Activated T-helper 9 cell treated with anti-CD3 and anti-CD28 coated beads, Interleukin-2, amount 50 U/mL, for 16 hours (primary cell): ENCODE data around the gene ASB7.

Experiments
- DNase-seq: peaks from one replicate; pipeline ENCODE4 v3.0.0-alpha.2; 2020; ENCODE audit warnings: low read depth

ASB7 gene

GRCh38 chr15:100597862-100598261, 4.5 kb upstream of the ASB7 start:
- no peak for DNase-seq

GRCh38 chr15:100598655-100599054, 3.7 kb upstream of the ASB7 start:
- no peak for DNase-seq

DNA sequence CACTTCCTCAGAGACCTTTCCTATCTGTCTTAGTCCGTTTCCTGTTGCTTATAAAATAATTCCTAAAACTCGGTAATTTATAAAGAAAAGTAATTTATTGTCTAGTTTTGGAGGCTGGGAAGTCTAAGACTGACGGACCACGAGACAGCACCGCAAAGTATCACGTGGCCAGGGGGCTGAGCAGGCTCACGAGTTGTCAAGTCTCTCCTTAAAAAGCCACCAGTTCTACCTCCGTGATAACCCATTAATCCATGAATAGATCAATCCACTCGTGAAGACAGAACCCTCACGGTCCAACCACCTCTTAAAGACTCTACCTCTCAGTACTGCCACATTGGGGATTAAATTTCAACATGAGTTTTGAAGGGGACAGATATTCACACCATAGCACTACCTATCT, 1.2 kb upstream of the ASB7 start:
- DNase-seq = peak; percentile 16

GRCh38 chr15:100601617-100602063, 749 bp upstream of the ASB7 start:
- DNase-seq = no peak

GRCh38 chr15:100602823-100603393, 519 bp downstream of the ASB7 start:
- peak; percentile 16 for DNase-seq

GRCh38 chr15:100612539-100612938, 10.2 kb downstream of the ASB7 start:
- DNase-seq = no peak

GRCh38 chr15:100613208-100613607, 10.8 kb downstream of the ASB7 start:
- DNase-seq = no peak

DNA sequence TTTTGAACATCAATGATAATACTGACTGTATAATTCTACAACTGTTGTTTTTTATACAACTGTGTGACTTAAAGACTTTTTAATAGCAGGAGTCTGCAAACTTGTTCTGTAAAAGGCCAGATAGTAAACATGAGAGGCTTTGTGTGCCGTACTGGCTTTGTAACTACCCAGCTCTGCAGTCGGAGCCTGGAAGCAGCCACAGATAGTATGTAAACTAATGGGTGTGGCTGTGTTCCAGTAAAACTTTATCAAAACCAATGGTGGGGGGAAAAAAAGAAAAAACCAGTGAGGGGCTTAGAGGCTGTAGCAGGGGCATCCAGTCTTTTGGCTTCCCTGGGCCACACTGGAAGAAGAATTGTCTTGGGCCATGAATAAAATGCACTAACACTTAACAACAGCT, 11.9 kb downstream of the ASB7 start:
- DNase-seq = no peak

DNA sequence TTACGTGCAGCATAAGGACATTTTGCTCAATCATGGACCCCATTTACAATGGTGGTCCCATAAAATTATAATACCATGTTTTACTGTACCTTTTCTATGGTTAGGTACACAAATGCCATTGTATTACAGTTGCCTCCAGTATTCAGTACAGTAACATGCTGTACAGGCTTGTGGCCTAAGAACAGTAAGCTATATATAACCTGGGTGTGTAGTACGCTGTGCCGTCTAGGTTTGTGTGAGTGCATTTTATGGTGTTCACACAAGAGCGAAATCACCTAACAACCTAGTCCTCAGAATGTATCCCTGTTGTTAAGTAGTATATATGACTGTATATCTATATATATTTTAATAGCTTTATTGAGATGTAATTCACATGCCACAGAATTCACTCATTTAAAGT, 12.5 kb downstream of the ASB7 start:
- DNase-seq = no peak

GRCh38 chr15:100615801-100616200, 13.4 kb downstream of the ASB7 start:
- no peak for DNase-seq

DNA sequence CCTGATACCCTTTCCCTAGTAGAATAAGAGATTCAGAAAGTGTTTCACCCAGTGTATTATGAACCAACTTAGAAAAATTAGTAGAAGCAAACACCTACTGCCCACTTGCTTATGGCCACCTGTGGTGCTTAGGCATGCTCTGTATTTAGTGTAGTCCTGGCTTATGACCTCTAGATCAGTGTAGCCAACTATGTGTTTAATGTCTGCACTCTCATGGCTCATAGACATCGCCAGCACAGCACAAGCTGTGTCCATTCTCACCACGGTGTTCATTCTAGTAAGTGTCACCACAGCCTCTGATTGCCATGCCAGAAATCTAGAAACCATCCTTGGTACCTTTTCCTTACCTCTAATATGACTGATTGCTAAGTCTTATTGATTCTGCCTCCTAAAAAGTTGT, 14.3 kb downstream of the ASB7 start:
- DNase-seq = no peak

DNA sequence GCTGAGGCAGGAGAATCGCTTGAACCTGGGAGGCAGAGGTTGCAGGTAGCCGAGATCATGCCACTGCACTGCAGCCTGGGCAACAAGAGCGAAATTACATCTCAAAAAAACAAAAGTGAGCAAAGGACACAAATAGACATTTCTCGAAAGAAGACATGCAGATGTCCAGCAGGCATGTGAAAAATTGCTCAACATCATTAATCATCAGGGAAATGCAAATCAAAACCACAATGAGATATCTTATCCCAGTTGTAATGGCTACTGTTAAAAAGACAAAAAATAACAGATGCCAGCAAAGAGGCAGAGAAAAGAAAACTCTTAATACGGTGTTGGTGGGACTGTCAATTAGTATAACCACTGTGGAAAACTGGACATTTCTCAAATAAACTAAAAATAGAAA, 20.9 kb downstream of the ASB7 start:
- no peak for DNase-seq

GRCh38 chr15:100627789-100628395, 25.5 kb downstream of the ASB7 start:
- DNase-seq = peak; percentile 31

DNA sequence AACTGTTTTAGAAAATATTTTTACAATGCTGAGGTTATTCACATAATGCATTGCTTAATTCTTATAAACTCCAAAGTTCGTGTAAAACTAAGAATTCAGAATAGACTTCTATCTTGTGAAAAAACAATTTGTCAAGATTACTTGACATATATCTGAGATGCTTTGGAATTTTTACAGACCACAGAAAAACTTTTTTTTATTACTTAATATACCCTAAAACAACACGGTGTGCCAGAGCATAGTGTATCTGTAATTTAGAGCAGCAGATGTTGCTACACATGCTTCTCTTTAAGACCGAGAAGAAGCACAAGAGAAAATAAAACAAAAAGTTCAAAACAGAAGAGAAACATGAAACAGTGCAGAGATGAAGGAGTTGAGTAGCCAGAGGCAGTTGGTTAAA, 26.4 kb downstream of the ASB7 start:
- DNase-seq = no peak

DNA sequence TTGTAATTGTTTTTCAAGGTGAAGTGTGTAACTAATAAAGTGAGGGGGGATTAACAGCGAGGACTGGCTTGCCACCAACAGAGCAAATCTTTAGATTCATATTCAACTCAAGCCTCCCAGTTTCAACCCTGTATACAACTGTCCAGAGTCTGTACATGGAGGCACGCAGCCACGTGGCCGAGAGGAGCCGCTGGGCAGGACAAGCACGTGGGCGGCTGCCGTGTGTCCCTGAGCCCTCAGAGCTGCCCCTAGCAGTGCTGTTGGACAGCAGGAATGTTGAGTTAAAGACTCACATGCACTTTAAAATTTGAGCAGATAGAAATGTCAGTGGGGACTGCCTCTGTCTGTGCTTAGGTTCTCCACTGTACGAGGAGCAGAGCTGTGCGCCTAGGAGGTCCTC, 29.4 kb downstream of the ASB7 start:
- no peak for DNase-seq

DNA sequence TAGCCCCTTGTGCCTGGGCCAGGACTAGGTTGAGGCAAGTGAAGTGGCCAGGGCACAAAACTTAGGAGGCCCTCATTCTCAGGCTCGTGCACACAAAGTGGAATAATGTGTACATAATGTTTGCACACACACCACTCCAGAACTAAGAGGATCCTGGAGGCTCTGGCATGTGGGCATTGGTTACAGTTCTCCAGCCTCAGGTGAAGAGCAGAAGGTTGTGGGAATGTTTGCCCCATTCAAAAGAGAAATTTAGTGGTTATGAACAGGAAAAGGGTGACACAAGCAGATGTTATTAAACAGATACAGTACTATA, 31.3 kb downstream of the ASB7 start:
- no peak for DNase-seq

- DNase-seq = no peak
These were observed 33.1 kb downstream of the ASB7 start for GRCh38 chr15:100635406-100636071.

DNA sequence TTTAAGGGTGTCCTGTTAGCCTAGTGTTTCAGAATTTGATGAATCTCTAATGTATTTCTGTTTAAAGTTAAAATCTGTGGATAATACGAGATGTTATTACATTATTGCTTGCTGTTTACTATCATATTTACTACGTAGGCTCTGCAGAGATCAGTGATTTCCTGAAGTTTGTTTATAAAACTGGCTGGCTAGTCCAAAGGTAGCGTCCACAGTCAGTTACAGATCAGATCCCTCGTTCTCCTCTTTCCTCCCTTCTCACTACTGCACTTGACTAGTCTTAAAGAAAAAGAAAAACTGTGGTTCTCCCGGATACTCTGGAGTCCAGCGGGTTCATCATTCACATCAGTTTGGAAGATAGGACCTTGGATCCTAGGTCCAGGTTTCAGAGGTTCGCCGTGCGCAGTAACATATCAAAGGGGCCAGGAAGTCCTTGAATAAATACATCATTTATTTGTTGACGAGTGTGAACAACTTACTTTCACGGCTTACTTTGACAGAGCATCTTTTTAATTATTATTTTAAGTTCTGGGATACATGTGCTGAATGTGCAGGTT, 35.9 kb downstream of the ASB7 start:
- no peak for DNase-seq

DNA sequence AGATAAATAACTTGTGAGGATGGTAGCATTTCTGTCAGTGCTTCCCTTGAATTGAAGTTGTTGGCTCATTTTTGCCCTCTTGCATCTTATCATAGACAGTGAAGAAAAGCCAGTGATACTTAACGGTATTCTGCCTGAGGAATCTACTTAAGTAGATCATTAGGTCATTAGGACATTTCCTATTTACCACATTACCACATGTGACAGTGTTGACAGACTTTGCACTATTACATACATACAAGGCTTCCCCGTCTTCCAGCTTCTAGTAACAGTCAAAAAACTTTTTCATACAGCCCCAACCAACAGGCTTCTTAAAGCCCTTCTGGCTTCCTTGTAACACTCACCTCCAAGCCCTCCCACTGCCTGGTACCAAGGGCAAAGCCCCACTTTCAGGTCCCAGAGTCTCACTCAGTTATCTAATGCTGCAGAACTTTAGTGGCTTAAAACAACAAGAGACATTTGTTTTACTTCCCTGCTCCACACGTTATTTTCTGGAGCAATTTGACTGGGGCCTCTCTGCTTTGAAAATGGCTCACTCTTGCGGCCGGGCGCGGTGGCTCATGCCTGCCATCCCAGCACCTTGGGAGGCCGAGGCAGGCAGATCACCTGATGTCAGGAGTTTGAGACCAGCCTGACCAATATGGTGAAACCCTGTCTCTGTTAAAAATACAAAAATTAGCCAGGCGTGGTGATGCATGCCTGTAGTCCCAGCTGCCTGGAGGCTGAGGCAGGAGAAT, 40.0 kb downstream of the ASB7 start:
- no peak for DNase-seq

DNA sequence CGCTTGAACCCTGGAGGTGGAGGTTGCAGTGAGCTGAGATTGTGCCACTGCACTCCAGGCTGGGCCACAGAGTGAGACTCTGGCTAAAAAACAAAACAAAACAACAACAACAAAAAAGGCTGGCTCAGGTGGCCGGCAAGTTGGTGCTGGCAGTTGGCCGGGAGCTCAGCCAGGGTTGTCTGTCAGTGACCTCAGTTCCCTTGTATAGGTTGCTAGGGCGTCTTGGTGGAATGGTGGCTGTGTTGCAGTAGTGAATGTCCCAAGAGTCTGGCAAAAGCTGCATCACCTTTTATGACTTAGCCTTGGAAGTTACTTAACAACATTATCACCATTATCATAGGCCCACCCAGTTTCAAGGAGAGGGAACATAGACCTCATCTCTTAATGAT, 40.6 kb downstream of the ASB7 start:
- no peak for DNase-seq

- no peak for DNase-seq
These were observed 43.3 kb downstream of the ASB7 start for GRCh38 chr15:100645671-100646070.

- DNase-seq = no peak
These were observed 46.6 kb downstream of the ASB7 start for GRCh38 chr15:100648951-100649350.

DNA sequence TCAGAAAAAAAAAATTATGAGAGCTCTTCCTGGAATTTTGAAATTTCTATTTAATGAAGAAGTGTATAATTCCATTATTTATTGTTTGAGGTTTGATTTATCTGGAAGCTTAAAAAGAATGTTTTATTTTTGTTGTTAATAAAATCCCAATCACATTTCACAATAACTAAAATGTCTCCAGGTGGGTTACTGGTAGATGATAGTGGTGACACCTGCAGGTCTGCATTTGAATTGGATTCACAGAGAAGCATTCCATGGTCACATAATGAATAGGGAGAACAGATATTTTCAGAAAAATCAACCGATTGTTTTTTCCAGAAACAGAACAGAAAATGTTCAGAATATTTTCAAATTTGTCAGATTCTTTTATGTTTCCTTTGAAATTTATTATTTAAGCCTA, 48.3 kb downstream of the ASB7 start:
- DNase-seq = no peak
